AG04449 (cell line): ENCODE data around the gene CCDC3.

ENCODE experiments used
- CTCF ChIA-PET: fragments of 350-600 bp; formaldehyde crosslinking; extraction: SDS; loops from one replicate; lab custom pipeline; 2021; ENCODE audit warnings: antibody characterized with exemption; lab: Yijun Ruan, JAX
- POLR2A ChIA-PET: fragments of 400-600, 350-600 bp; formaldehyde crosslinking; extraction: SDS; loops from one replicate; lab custom pipeline; 2020; ENCODE audit warnings: antibody characterized with exemption, inconsistent platforms; lab: Yijun Ruan, JAX
- DNase-seq: peaks from one replicate; pipeline ENCODE4 v3.0.0-alpha.2; 2010; ENCODE audit warnings: low read depth, low spot score
- H3K4me3 ChIP-seq: 2 replicates; pipeline ENCODE4 v1.5.1; 2011; ENCODE audit warnings: low read depth, mild to moderate bottlenecking, control low read depth, low read length
- TF ChIP-seq, protein P1 (sequence below): IDR thresholded peaks from one replicate; pipeline ENCODE4 v1.5.1; 2011; ENCODE audit warnings: mild to moderate bottlenecking, moderate library complexity, low read length, control low read depth, inconsistent platforms; ENCODE audit not compliant: insufficient read depth; ENCODE audit errors: missing control alignments

The CCDC3 gene

DNA sequence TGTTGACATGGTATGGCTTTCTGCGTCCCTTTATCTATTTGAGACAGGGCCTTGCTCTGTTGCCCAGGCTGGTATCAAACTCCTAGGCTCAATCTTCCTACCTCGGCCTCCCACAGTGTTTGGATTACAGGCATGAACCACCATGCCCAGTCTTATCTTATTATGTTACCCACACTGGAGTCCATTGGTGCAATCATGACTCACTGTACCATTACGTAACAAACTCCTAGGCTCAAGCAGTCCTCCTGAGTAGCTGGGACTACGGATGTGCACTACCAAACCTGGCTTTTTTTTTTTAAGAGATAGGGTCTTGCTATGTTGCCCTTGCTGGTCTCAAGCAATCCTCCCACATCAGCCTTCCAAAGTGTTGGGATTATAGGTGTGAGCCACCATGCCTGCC lies 66.7 kb downstream of the CCDC3 start:
- POLR2A ChIA-PET, result no interaction called here
- TF ChIP-seq, protein P1, sequence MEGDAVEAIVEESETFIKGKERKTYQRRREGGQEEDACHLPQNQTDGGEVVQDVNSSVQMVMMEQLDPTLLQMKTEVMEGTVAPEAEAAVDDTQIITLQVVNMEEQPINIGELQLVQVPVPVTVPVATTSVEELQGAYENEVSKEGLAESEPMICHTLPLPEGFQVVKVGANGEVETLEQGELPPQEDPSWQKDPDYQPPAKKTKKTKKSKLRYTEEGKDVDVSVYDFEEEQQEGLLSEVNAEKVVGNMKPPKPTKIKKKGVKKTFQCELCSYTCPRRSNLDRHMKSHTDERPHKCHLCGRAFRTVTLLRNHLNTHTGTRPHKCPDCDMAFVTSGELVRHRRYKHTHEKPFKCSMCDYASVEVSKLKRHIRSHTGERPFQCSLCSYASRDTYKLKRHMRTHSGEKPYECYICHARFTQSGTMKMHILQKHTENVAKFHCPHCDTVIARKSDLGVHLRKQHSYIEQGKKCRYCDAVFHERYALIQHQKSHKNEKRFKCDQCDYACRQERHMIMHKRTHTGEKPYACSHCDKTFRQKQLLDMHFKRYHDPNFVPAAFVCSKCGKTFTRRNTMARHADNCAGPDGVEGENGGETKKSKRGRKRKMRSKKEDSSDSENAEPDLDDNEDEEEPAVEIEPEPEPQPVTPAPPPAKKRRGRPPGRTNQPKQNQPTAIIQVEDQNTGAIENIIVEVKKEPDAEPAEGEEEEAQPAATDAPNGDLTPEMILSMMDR, result no peak
- CTCF ChIA-PET, result no interaction called here
- no peak for DNase-seq
- no peak overlapping the region for H3K4me3 ChIP-seq

DNA sequence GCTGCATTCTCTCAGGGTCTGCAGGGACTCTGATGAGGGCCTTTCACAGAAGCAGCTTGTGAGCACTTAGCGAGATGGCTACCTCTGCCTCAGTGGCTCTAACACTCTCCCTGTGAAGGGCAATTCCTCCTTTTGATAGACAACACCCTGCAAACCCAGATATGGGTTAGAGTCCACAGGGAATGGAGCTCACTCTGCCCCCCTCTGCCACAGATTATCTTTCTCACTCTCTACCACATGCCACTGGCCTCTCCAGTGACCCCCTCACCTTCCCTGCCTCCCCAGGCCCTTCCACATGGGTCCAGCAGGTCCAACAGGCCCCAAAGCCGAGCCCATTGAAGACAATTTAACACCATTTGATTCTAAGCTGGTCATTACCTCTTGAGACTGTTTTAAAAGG lies 72.1 kb downstream of the CCDC3 start:
- H3K4me3 ChIP-seq, result no peak overlapping the region
- ChIA-PET CTCF (interaction anchor here (0.6 to 0.8 kb wide), 2 partner anchors 12 to 27 kb away, joined by 3 read pairs; no protein-coding TSS in a partner anchor), POLR2A (no interaction called here)
- DNase-seq, result no peak
- TF ChIP-seq, protein P1, result no peak

DNA sequence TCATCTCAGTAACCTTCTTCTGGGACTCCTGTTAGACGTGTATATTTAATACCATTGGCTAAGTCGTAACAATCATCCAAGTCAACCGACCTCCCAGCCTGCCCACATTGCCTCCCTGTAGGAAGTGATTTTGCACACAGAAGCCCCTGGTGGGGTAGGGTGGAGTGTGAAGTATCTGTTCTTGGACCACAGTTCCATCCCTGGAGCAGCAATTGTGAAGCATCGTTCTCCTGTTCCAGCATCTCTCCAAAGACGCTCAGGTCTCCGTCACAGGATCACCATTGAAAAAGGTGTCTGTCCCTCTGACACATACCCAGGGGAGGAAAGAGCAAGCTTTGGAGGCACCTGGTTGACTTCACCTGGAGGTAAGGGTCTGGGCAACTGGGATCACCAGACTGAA lies 72.9 kb downstream of the CCDC3 start:
- TF ChIP-seq, protein P1, result no peak
- H3K4me3 ChIP-seq, result no peak overlapping the region
- CTCF ChIA-PET, result interaction anchor here (0.8 kb wide), 1 partner anchor 26 kb away, joined by 3 read pairs; no protein-coding TSS in a partner anchor
- no peak for DNase-seq
- POLR2A ChIA-PET, result no interaction called here

DNA sequence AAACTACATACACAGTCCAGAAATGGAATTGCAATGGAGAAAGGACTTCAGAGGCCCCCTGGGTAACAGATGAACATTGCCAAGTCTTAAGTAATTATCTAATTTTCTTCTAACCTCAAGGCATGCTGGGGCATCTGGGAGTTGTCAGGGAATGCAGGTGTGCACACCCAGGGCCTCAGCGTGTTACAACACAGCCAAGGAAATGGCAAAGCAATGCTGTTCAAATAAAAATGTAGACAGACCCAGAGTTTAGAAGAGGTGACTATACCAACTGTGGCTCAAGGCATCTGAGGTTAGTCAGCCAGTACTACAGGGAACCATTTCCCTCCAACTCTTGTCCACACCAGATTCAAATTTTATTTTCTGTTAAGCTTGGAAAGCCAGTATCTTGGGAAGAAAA lies 73.6 kb downstream of the CCDC3 start:
- DNase-seq, result no peak
- CTCF ChIA-PET, result no interaction called here
- POLR2A ChIA-PET, result no interaction called here
- no peak overlapping the region for H3K4me3 ChIP-seq
- TF ChIP-seq, protein P1, result no peak

DNA sequence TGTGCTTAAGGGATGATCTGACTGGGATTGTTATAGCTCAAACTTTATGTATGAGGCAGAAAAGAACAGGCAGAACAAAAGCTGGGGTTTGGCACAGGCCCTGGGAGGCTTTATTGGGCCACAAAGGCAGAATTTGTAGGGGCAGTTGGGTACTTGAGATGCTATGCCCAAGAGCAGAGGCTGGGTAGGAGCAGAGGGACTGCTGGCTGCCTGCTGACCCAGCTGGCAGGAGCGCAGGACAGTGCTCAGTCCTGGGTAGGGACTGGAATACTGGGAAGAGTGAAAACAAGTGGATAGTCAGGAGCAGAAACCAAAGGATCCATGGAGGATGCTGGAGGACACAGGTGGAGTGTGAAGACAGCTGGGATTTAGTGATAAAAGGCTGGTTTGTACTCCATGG lies 75.7 kb downstream of the CCDC3 start:
- no peak for DNase-seq
- POLR2A ChIA-PET, result no interaction called here
- H3K4me3 ChIP-seq, result no peak overlapping the region
- CTCF ChIA-PET, result no interaction called here
- TF ChIP-seq, protein P1, result no peak

DNA sequence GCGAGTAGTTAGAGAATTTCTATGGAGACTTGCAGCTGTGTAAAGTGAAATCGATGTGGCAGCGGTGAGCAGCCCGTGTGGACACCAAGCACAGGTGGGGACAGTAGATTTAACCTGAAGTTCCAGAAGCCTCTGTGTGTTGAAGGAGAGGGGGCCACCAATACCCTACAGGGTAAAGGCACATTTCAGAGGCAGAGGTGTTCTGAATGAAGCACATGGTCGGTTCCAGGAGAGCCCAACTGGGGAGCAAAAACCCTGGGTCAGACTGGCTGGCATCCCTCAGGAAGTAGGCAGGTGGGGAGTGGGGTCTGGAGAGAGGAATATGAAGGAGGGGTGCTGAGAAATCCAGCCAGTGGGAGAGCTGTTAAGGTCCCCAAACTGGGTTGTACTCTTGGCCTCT lies 76.6 kb downstream of the CCDC3 start:
- DNase-seq, result no peak
- TF ChIP-seq, protein P1, result no peak

More for the DNA sequence above, 76.6 kb downstream of the CCDC3 start:
- no peak overlapping the region for H3K4me3 ChIP-seq
- POLR2A ChIA-PET, result no interaction called here
- CTCF ChIA-PET, result no interaction called here
